GM21367 (cell line): ENCODE results near the gene VAPA.

Experiments
- ATAC-seq: cut with Tn5 transposase; IDR thresholded peaks from one replicate; pipeline ENCODE4 v1.9.1; 2021; ENCODE audit not compliant: unreplicated experiment

VAPA gene

DNA sequence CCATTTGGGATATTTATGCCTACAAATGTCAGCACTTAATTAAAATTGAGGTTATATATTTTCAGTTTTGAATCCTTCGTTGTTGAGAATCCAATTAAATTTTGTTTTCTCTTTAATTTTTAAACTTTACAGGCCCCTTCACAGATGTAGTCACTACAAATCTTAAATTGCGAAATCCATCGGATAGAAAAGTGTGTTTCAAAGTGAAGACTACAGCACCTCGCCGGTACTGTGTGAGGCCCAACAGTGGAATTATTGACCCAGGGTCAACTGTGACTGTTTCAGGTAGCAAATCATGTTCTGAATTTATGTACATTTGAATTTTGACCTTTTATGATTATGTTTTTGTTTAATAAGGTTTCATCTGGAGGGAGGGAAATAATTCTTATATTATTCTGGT, 17.9 kb downstream of the VAPA start:
- no peak for ATAC-seq

GRCh38 chr18:9933865-9934264, 20.0 kb downstream of the VAPA start:
- ATAC-seq = no peak

- no peak for ATAC-seq
Measured at GRCh38 chr18:9934274-9934673, 20.5 kb downstream of the VAPA start.

DNA sequence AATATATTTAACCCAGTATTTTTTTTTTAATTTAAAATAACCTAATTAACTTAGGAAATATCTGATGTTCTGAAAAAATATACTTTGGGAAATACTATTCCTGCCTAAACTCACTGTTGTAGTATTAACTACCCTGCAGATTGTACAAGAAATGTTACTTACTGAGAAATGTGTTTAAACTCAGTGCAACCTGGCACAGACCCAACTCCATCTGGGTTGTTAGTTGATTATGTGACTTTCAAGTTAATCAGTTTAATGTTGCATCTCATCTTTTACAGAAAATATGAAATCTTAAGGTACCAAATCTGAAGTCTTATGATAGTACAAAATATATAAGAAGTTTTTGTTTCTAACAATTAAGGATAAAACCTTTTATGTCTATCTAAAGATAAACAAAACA, 27.3 kb downstream of the VAPA start:
- ATAC-seq = no peak

DNA sequence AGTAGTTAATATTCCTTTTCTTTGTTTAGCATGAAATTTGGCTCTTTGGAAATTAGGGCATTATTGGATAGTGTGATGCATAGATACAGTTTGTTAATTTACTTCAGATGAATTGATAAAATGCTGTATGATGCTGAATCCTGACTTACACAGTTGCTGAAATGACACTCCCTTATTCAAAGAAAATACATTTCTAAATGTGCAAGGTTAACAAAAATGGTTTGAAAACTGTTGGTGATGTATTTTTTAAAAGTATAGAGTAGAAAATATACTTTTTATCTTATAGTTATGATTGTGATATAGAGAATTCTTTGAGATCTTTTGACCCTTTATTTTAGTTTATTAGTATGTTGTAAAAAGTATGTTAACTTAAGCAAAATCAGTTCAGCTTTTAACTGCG, 27.8 kb downstream of the VAPA start:
- ATAC-seq = no peak

DNA sequence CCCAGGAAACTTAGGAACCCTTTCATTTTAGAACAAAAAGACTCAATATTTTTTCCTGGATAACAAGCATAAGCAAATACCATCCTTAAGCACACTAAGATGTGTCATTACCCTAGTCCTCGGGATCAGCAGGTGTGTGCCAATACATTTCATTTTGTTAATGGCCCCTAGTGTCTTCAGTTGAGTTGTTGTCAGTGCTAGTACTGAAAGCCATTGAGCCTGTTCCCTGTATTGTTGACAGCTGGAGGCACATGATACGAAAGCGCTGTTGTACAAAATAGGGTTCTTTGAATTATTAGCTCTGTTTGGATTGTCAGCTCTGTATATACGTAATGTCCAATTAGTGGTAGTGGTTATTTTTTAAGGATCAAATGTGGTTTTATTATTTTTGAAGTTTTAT, 29.5 kb downstream of the VAPA start:
- no peak for ATAC-seq

DNA sequence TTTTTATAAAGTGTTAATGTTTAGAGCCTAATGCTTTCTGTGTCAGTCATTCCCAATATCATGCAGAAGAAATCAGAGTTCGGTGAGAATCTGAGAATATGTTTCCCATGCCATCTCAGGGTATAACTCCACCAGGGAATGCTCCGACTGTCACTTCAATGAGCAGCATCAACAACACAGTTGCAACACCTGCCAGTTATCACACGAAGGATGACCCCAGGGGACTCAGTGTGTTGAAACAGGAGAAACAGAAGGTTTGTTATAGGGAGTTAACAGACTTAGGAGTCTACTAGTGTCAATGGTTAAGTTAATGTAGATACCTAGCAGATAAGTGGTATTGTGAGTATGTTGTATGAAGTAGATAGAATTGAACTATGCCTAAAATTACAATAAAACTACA, 31.0 kb downstream of the VAPA start:
- ATAC-seq = no peak

- no peak for ATAC-seq
Measured at GRCh38 chr18:9946831-9947230, 33.0 kb downstream of the VAPA start.

- ATAC-seq = no peak
Measured at GRCh38 chr18:9947248-9947647, 33.4 kb downstream of the VAPA start.

GRCh38 chr18:9949315-9949714, 35.5 kb downstream of the VAPA start:
- no peak for ATAC-seq

GRCh38 chr18:9949861-9950260, 36.0 kb downstream of the VAPA start:
- no peak for ATAC-seq

DNA sequence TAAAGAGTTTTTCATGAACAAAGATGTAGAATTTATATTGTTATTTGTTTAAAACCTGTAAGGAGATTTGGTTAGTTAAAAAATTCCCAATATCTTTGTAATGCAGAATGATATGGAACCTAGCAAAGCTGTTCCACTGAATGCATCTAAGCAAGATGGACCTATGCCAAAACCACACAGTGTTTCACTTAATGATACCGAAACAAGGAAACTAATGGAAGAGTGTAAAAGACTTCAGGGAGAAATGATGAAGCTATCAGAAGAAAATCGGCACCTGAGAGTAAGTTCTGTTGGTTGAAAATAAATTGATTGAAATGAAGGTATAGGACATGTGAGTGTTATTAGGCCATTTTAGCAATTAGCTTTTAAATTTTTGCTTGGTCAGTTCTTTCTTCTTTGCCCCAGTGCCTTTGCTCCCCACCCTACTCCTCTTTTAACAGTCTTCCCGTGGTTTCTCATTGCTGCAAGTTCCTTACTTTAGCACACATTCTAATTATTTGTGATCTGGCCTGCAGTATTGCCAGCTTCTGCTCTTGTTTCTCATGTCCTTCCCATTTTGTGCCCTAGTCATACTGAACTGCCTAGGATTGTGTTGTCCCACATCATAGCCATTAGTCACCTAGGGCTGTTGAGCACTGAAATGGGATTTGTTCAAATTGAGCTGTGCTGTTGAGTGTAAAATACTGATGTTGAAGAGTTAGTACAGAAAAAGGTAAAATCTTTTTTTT, 36.6 kb downstream of the VAPA start:
- ATAC-seq = no peak

- ATAC-seq = no peak
Measured at GRCh38 chr18:9951022-9951859, 37.4 kb downstream of the VAPA start.

- ATAC-seq = no peak
Measured at GRCh38 chr18:9952633-9953416, 39.0 kb downstream of the VAPA start.

- no peak for ATAC-seq
Measured at GRCh38 chr18:9958861-9959399, 45.1 kb downstream of the VAPA start.

GRCh38 chr18:9959564-9959963, 45.7 kb downstream of the VAPA start:
- no peak for ATAC-seq

DNA sequence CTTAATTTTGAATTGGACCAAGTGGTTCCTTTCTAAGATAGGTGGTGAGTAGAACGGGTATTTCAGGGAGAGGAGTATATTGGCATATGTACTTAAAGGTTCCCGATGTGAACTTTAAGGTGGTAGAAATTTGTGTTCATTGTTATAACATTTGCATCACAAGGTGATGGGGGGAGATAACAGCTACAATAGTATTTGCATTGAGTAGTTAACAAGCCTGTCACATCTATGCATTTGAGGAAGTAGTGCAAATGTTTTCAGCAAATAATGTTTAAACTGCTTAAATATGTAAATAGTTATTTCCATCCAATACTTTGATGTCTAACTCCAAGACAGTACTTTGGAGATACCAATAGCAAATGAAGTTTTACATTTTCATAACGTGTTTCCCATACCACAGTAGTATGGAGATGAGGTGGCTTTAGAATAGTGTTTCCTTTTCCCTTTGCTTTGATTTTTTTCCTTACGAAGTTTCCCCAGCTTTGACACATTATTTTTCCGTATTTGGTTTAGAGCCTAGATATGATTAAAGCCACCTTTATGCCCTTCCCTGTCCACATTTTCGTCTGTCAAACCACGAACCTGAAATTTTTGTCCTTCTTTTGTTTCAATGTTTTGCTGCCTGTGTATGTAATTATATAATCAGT, 46.6 kb downstream of the VAPA start:
- no peak for ATAC-seq

DNA sequence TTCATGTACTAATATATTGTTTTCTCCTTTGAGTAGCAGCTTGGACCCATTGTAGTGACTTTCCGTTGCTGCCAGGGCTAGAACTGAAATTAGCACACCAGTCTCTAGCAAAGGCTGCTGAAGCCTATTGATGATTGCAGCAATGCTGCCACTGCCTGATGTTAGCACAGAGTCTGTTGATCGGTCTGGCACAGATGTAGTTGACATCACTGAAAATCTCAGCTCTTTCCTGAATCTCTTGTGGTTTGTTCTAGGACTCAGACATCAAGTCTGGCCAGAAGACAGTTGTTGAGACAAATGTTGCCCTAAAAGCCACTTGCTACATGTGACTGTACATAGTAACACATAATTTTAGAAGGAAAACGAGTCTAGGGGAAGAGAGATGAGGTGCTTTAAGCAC, 47.2 kb downstream of the VAPA start:
- no peak for ATAC-seq

DNA sequence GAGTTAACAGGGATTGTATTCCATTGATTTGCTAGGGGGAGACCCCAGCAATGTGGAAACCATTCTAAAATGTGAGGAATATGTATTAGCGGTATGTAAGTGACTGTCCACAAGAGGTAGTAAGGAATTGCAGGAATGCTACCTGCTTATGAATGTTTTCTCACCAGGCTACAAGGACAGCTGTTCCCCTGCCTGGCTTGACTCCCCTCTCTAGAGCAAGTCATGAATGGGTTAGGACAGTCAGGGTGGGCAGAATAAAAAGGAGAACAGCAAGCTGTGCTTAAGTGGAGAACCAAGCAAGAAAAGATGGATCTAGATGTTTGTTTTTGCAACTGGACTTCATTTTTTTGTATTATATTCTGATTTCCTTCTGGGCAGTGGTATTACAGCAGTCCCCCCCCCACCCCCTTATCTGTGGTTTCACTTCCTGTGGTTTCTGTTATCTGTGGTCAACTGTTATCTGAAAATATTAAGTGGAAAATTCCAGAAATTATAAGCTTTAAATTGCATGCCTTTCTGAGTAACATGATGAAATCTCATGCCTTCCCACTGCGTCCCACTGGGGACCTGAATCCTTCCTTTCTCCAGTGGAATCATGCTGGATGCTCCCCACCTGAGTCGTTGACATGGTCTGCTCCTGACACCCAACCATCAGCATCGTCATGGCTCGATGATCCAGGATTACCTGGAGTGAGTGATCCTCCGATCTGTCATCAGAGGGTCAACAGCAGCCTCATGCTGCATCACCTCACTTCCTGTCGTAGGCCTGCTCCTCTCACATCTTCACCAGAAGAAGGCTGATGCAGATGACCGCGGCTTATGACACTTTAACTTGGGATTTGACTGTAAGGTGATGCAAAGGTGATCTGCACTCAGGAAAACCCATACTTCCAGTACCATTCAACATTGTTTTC, 52.2 kb downstream of the VAPA start:
- ATAC-seq = no peak
